SK-N-MC (cell line): ENCODE data around the gene REM1.
"Not testable (repeated sequence)": the region's sequence is repeated elsewhere in the genome, so short reads cannot be mapped to it uniquely, and the experiment has no call there.

Experiments used
- DNase-seq: peaks from one replicate; pipeline ENCODE4 v3.0.0-alpha.2; 2011; ENCODE audit warnings: low read depth, low spot score
- H3K27ac ChIP-seq: fragments of 200-600 bp; sonication (generic); 2 replicates; pipeline ENCODE4 v1.5.1; 2016; ENCODE audit warnings: mixed run types
- H3K36me3 ChIP-seq: fragments of 200-600 bp; sonication (generic); 2 replicates; pipeline ENCODE4 v1.6.1; 2017; ENCODE audit warnings: antibody characterized with exemption, low read length, mixed read lengths; ENCODE audit not compliant: insufficient read depth
- H3K4me3 ChIP-seq: fragments of 200-600 bp; sonication (generic); 2 replicates; pipeline ENCODE4 v1.5.1; 2016
- H3K9ac ChIP-seq: fragments of 200-600 bp; sonication (generic); 2 replicates; pipeline ENCODE4 v1.8.0; 2017; ENCODE audit warnings: mixed run types, mixed read lengths; ENCODE audit not compliant: insufficient read length
- H3K9me3 ChIP-seq: fragments of 200-600 bp; sonication (generic); 2 replicates; pipeline ENCODE4 v1.6.1; 2017; ENCODE audit warnings: low read depth, mild to moderate bottlenecking, antibody characterized with exemption, low read length, moderate library complexity, mixed read lengths
- EZH2 ChIP-seq: fragments of 200-600 bp; sonication (generic); IDR thresholded peaks from one replicate; pipeline ENCODE4 v1.6.1; 2017; ENCODE audit warnings: antibody characterized with exemption
- FOXP2 ChIP-seq: optimal IDR thresholded peaks from 2 replicates; pipeline ENCODE3; 2011; ENCODE audit warnings: mild to moderate bottlenecking, moderate library complexity; ENCODE audit not compliant: insufficient read depth; ENCODE audit errors: extremely low read length, control extremely low read depth
- POLR2AphosphoS5 ChIP-seq: IDR thresholded peaks from 2 replicates; pipeline ENCODE4 v1.6.1; 2012; ENCODE audit warnings: mild to moderate bottlenecking, low read depth, low read length, borderline replicate concordance

Gene REM1

DNA sequence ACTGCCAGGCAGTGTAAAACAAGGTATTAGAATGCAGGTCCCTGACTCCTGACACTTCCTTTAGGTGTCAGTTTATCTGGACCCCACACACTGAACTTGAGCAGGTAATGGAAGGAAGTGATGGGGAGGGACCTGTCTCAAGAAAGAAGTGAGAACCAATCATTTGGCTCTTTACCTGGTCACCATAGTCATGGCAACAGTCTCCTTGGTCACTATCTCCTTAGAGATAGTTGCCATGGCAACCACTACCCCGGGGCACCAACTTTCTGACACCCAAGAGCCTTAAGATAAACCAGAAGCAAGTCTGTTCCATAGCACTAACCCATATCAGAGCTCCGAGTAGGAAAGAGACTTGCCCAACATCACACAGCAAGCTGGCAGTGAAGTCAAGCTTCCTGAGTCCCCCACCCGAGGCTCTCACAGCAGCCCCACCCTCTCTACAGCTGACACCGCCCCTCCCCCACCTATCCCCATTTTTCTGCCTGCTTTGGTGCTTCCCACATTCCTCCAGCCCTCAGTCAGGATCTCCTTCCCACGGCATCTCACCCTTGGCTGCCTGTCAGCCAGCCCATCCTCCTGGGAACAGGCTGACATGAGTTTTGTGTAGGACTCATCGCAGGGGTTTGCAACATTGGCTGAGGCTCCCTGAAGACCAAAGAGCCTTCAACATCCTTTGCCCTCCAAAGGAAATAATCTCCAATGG lies 22.9 kb downstream of the REM1 start:
- no peaks in the 10 kb centered on the region for H3K9me3 ChIP-seq
- H3K4me3 ChIP-seq, result no peak overlapping the region
- H3K9ac ChIP-seq, result no peak overlapping the region
- no peaks in the 10 kb centered on the region for H3K36me3 ChIP-seq
- TF ChIP-seq POLR2AphosphoS5, result no peak
- TF ChIP-seq EZH2, result no peak
- TF ChIP-seq FOXP2, result no peak
- no peak overlapping the region for H3K27ac ChIP-seq
- no peak for DNase-seq

DNA sequence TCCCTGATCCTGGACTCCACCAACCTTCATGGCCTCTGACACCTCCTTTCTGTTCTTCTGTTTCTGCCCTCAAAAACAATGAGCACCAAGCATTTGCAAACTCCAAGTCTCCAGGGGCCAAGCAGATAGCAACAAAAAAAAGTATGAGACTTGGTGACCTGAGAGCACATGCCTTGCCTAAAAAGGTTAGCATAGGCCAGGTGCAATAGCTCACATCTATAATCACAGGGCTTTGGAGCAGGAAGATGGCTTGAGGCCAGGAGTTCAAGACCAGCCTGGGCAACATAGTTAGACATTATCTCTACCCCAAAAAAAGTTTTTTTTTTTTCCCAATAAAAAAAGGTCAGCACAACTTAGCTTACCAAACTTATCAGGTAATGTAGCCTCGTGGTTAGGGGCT lies 25.4 kb downstream of the REM1 start:
- Histone ChIP-seq H3K27ac (no peak overlapping the region), H3K36me3 (no peaks in the 10 kb centered on the region), H3K9me3 (no peaks in the 10 kb centered on the region), H3K4me3 (no peak overlapping the region), H3K9ac (no peak overlapping the region)
- TF ChIP-seq POLR2AphosphoS5, result no peak
- TF ChIP-seq FOXP2, result no peak
- no peak for TF ChIP-seq EZH2
- DNase-seq, result no peak

DNA sequence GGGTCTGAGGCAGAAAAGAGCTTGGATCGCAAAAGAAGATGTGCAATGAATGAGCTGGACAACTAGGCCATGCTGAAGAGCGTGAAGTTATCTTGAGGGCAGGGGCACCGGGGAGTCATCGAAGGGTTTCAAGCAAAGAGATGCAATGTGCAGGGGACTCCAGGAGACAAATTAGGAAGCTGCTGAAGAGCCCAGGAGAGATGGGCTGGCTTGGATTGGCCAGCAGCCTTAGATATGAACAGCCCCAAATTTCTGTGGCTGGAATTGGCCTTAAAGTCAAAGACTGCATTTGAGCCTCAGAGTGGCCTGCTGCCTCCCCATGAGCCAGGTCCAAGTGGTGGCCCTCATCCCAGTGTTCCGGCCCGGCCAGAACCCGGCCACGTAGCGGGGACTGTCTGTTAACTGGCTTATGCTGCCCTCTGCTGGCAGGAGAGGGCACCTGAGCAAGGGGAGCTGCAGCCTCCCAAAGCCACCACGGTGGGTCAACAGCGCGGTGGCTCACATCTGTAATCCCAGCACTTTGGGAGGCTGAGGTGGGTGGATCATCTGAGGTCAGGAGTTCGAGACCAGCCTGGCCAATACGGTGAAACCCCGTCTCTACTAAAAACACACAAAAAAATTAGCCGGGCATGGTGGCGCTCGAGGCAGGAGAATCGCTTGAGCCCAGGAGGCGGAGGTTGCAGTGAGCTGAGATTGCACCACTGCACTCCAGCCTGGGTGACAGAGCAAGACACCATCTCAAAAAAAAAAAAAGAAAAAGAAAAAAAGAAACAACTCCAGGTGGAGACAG lies 28.0 kb downstream of the REM1 start:
- H3K4me3 ChIP-seq, H3K9ac ChIP-seq, DNase-seq, H3K27ac ChIP-seq, H3K9me3 ChIP-seq, H3K36me3 ChIP-seq: not testable (repeated sequence)

DNA sequence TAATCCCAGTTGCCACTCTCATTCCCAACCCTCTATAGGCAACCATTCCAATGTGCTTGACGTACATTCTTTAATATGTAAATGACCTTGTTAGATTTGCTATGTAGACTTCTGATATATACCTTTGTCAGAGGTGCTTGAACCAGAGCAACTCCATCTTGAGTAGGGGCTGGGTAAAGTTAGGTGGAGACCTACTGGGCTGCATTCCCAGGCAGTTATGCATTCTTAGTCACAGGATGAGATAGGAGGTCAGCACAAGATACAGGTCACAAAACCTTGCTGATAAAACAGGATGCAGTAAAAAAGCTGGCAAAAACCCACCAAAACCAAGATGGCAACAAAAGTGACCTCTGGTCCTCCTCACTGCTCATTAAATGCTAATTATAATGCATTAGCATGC lies 30.8 kb downstream of the REM1 start:
- H3K36me3 ChIP-seq, result no peaks in the 10 kb centered on the region
- H3K9me3 ChIP-seq, result no peaks in the 10 kb centered on the region
- TF ChIP-seq POLR2AphosphoS5 (no peak), EZH2 (no peak), FOXP2 (no peak)
- no peak overlapping the region for H3K27ac ChIP-seq
- no peak for DNase-seq
- H3K9ac ChIP-seq, result no peak overlapping the region
- H3K4me3 ChIP-seq, result no peak overlapping the region

DNA sequence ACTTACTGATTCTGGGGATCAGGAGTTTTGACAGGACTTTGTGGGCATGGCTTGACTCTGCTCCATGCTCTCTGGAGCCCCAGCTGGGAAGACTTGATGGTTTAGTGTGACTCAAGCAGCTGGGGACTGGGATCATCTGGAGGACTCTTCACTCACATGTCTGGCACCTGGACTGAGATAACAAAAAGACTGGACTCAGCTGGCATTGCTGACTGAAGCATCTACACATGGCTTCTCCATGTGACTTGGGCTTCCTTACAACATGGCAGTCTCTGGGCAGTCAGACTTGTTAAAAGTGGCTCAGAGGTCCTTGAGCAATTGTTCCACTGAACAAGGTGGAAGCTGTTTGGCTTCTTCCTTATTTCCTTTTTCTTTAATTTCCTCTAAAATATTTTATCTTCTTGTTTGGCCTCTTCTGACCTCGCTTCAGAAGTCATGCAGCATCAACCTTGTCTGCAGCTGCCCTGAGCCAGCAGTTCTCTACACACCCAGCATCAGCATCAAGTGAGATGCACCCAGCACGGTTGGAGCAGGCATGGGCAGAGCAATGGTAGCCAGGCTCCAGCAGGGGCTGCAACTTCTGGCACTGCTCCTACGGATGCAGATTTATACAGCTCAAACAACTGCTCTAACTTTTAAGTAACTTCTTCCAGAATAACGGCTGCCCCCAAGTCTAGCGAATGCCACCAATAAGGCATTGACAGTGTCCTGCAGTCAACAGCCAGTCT lies 33.6 kb downstream of the REM1 start:
- Histone ChIP-seq H3K9me3 (no peaks in the 10 kb centered on the region), H3K4me3 (no peak overlapping the region), H3K36me3 (no peaks in the 10 kb centered on the region), H3K27ac (no peak overlapping the region), H3K9ac (no peak overlapping the region)
- no peak for DNase-seq
- TF ChIP-seq FOXP2, result no peak
- no peak for TF ChIP-seq POLR2AphosphoS5
- no peak for TF ChIP-seq EZH2

DNA sequence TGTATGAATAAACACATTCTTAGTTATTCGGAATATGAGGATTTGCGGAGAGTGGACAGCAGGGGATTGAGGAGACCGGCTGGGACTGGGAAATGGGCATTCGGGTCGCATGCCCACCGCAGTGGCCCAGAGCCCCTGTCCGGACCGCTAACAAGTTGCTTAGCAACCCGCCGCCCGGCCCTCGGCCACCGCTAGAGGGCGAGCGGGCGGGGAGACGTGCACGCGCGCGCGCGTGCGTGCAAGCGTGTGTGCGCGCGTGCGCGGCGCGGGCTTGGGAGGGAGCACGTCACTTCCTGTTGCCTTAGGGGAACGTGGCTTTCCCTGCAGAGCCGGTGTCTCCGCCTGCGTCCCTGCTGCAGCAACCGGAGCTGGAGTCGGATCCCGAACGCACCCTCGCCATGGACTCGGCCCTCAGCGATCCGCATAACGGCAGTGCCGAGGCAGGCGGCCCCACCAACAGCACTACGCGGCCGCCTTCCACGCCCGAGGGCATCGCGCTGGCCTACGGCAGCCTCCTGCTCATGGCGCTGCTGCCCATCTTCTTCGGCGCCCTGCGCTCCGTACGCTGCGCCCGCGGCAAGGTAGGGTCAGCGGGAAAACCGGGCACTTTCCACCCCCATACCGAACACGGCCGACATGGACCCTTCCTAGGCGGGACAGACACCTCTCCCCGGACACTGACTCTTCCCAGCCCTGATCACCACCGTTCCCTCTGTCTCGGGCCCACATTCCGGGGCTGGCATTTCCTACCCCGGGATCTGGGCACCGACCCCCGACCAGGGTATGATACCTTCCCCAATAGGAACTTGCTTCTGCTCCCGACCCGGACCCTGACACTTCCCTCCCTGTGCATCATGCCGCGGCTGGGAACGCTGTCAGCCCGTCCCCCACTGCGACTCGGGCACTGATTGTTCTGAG lies 39.3 kb downstream of the REM1 start, which contains the start of gene HM13:
Gene HM13 (plus strand): TSS at position 289 of the 918 bp plus-strand sequence. CDS start 110 bp downstream, at position 399.
- no peak within 1 kb of the TSS for H3K27ac ChIP-seq
- TF ChIP-seq FOXP2 (peak; percentile 99), EZH2 (no peak), POLR2AphosphoS5 (peak; percentile 96)

DNA sequence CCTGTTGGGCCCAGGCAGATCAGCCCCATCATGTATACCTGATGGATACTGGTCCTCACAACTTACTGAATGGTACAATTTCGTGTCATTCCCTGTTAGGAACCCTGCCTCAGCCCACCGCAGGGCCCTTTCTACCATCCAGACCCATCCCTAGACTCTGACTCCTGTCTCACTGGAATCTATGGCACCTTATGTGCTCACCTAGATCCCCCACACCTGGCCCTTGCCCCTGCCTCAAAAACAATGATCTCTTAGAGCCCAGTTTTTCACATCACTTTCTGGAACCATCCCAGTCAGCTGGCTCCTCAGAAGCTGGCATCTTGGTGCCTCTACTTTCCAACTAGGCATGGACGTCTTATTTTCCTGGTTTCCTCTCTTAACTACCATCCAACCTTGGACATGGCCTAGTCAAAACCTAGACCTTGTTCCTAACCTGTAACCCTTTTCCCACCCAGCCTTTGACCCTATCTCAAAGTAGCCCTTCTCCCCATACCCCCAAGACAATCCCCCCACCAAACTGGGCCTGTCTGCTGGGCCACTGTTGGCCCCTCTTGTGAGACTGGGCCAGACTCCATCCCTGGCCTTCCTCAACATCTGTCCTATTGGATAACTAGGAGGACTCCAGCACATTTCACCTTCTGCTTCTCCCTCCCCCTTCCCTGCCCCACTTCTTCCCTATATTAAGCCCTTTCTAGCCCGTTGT lies 40.1 kb downstream of the REM1 start:
- Histone ChIP-seq H3K36me3 (peaks cover 14% of the 10 kb centered on the region), H3K9me3 (no peaks in the 10 kb centered on the region), H3K4me3 (peak overlapping the region; percentile 89), H3K27ac (no peak overlapping the region), H3K9ac (peak overlapping the region; percentile 85)
- no peak for DNase-seq
- TF ChIP-seq EZH2, result no peak
- TF ChIP-seq POLR2AphosphoS5, result no peak
- no peak for TF ChIP-seq FOXP2

More for the DNA sequence above, 39.3 kb downstream of the REM1 start, which contains the start of gene HM13:
- H3K36me3 ChIP-seq, result peaks cover 14% of the 10 kb centered on the region
- H3K9ac ChIP-seq, result peak within 1 kb of the TSS; percentile 85
- H3K4me3 ChIP-seq, result peak within 1 kb of the TSS; percentile 89
- DNase-seq, result peak; percentile 69
- H3K9me3 ChIP-seq, result no peaks in the 10 kb centered on the region

DNA sequence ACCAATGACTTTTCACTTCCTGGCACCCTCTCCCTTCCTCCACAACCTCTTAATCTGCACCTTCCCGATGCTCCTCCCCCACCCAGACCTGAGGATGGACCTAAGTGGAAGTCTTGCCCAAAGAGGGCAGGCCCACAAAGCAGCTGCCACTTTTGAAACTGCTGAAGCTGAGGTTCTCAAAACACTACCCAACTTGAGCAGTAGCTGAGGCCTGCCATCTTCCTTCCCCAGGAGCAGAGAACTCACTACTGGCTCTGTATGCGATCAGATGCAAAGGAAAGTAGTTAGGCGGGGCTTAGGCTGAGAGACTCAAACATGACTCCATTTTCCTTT lies 40.7 kb downstream of the REM1 start:
- no peaks in the 10 kb centered on the region for H3K9me3 ChIP-seq
- no peak for TF ChIP-seq POLR2AphosphoS5
- no peak for TF ChIP-seq EZH2
- no peak for TF ChIP-seq FOXP2
- DNase-seq, result no peak
- no peak overlapping the region for H3K27ac ChIP-seq
- peaks cover 15% of the 10 kb centered on the region for H3K36me3 ChIP-seq
- peak overlapping the region; percentile 89 for H3K4me3 ChIP-seq
- peak overlapping the region; percentile 85 for H3K9ac ChIP-seq
